Activated CD4-positive, alpha-beta T cell treated with anti-CD3 and anti-CD28 coated beads, Interleukin-2, amount 50 U/mL, for 48 hours (primary cell): ENCODE measurements around the gene TSPO2.

Experiments
- DNase-seq, 2 experiments: peaks; one replicate each; pipeline ENCODE4 v3.0.0-alpha.2; 2020

TSPO2 gene

GRCh38 chr6:41078101-41078500 lies 35.8 kb downstream of the TSPO2 start:
- DNase-seq, result no peak

- no peak for DNase-seq
Measured at GRCh38 chr6:41079080-41079479, 36.8 kb downstream of the TSPO2 start.

- DNase-seq, result no peak
Measured at GRCh38 chr6:41080621-41081020, 38.4 kb downstream of the TSPO2 start.

GRCh38 chr6:41083072-41083471 lies 40.8 kb downstream of the TSPO2 start:
- DNase-seq, result no peak

GRCh38 chr6:41085182-41085581 lies 42.9 kb downstream of the TSPO2 start:
- DNase-seq, result no peak

GRCh38 chr6:41088451-41088850 lies 46.2 kb downstream of the TSPO2 start:
- DNase-seq, result no peak

- DNase-seq, result no peak
Measured at GRCh38 chr6:41090841-41091761, 48.8 kb downstream of the TSPO2 start.

GRCh38 chr6:41092421-41093140 lies 50.3 kb downstream of the TSPO2 start:
- no peak for DNase-seq

GRCh38 chr6:41093729-41094128 lies 51.5 kb downstream of the TSPO2 start:
- DNase-seq, result no peak
